ENCODE results near the gene MAGOH. TPM values are rescaled to one million over a fixed set of nuclear protein-coding genes. Genes with fewer than 3 reads are reported as not detected.

The MAGOH gene
- polyA plus RNA-seq, 1 of the 3 experiments (the other 2 are of a cell fraction) = 26.5 TPM

GRCh38 chr1:53182111-53182593, 56.2 kb downstream of the MAGOH start:
- Histone ChIP-seq H3K27me3 (ENCODE audit: insufficient read depth) (no peaks in the 10 kb centered on the region), H3K4me2 (no peak overlapping the region), H3K79me2 (ENCODE audit: insufficient read depth) (no peaks in the 10 kb centered on the region), H3K9me2 (no peaks in the 10 kb centered on the region), H3K27ac (ENCODE audit: low read depth in 2 of 2, low read length in 1 of 2) (no peak overlapping the region), H3K9ac (no peak overlapping the region), H3K4me1 (ENCODE audit: control insufficient read depth in 1 of 2, insufficient read depth in 2 of 2, low read depth in 1 of 2, low read length in 1 of 2) (peaks cover 2 to 7% of the 10 kb centered on the region in 2 experiments; a peak in 2 of 4 replicates), H3F3A (replicated peaks; ENCODE audit: insufficient read depth) (no peaks in the 10 kb centered on the region), H4K20me1 (ENCODE audit: insufficient read depth) (no peaks in the 10 kb centered on the region), H2AFZ (ENCODE audit: low read depth) (no peak overlapping the region), H3K4me3 (ENCODE audit: low read depth in 2 of 2, low read length in 1 of 2) (no peak overlapping the region; a peak in 1 of 4 replicates), H3K9me3 (no peaks in the 10 kb centered on the region), H3K36me3 (replicated peaks in 1 of 2; ENCODE audit: control insufficient read depth in 1 of 2, insufficient read depth in 2 of 2, low read length in 1 of 2) (no peaks in the 10 kb centered on the region)
- ChIA-PET POLR2A (interaction anchor here (1.4 kb wide), 1 partner anchor 37 kb away, joined by 3 read pairs; no protein-coding TSS in a partner anchor), CTCF (interaction anchor here (0.6 to 9.7 kb wide), 41 partner anchors 8 to 481 kb away, joined by 3 to 65 read pairs (median 4); partner anchors contain the start of genes CPT2 and SCP2)
- TF ChIP-seq GATA2 (CRISPR knock-in tag; IDR thresholded peaks at IDR 0.05) (no peak), RAD21 (IDR thresholded peaks at IDR 0.05; ENCODE audit: low read length) (peak; percentile 71), TCF12 (IDR thresholded peaks at IDR 0.05) (no peak), FOXM1 (IDR thresholded peaks at IDR 0.05; ENCODE audit: low read depth) (no peak), RFX5 (IDR thresholded peaks at IDR 0.05; ENCODE audit: low read length) (no peak), SMC3 (IDR thresholded peaks at IDR 0.05; ENCODE audit: low read depth, low read length) (peak; percentile 68), TEAD4 (IDR thresholded peaks at IDR 0.05; ENCODE audit: borderline replicate concordance, insufficient read depth) (peak; percentile 61; the same call in 1 of the 2 replicates), CTCF (IDR thresholded peaks at IDR 0.05) (peak; percentile 86), FOSL2 (IDR thresholded peaks at IDR 0.05; ENCODE audit: borderline replicate concordance, low read depth) (no peak), IRF3 (IDR thresholded peaks at IDR 0.05; ENCODE audit: low read depth, low read length) (no peak), MEF2A (IDR thresholded peaks at IDR 0.05; ENCODE audit: borderline replicate concordance, low read depth) (no peak), NRF1 (IDR thresholded peaks at IDR 0.05; ENCODE audit: low read depth, low read length) (no peak)
- WGBS (ENCODE audit: low lambda C conversion rate) = 29% methylated on average over 16 of the region's 16 CpGs
- peak; percentile 70 for DNase-seq

- WGBS (ENCODE audit: low lambda C conversion rate) = 95% methylated on average over 2 of the region's 5 CpGs
- TF ChIP-seq REST (IDR thresholded peaks at IDR 0.05; ENCODE audit: low read depth, low read length) = no peak
- no peak for TF ChIP-seq CTCF (IDR thresholded peaks at IDR 0.05)
- TF ChIP-seq ELF1 (IDR thresholded peaks at IDR 0.05) = no peak
- no peak for TF ChIP-seq FOSL2 (IDR thresholded peaks at IDR 0.05; ENCODE audit: borderline replicate concordance, low read depth)
- no peak for TF ChIP-seq TEAD4 (IDR thresholded peaks at IDR 0.05; ENCODE audit: borderline replicate concordance, insufficient read depth)
Observed at GRCh38 chr1:53180951-53181350, 57.4 kb downstream of the MAGOH start.

More at GRCh38 chr1:53180951-53181350, 57.4 kb downstream of the MAGOH start:
- Histone ChIP-seq H3K9me2 (no peaks in the 10 kb centered on the region), H3K9ac (no peak overlapping the region), H3K27me3 (ENCODE audit: insufficient read depth) (no peaks in the 10 kb centered on the region), H3K4me3 (ENCODE audit: low read depth in 2 of 2, low read length in 1 of 2) (no peak overlapping the region), H2AFZ (ENCODE audit: low read depth) (no peak overlapping the region), H3K79me2 (ENCODE audit: insufficient read depth) (no peaks in the 10 kb centered on the region), H3K4me1 (ENCODE audit: control insufficient read depth in 1 of 2, insufficient read depth in 2 of 2, low read depth in 1 of 2, low read length in 1 of 2) (peaks cover 7 to 12% of the 10 kb centered on the region in 2 experiments; a peak in 2 of 4 replicates), H3F3A (replicated peaks; ENCODE audit: insufficient read depth) (no peaks in the 10 kb centered on the region), H3K9me3 (no peaks in the 10 kb centered on the region), H3K36me3 (replicated peaks in 1 of 2; ENCODE audit: control insufficient read depth in 1 of 2, insufficient read depth in 2 of 2, low read length in 1 of 2) (no peaks in the 10 kb centered on the region), H4K20me1 (ENCODE audit: insufficient read depth) (no peaks in the 10 kb centered on the region), H3K27ac (ENCODE audit: low read depth in 2 of 2, low read length in 1 of 2) (no peak overlapping the region), H3K4me2 (no peak overlapping the region)
- CTCF ChIA-PET = interaction anchor here (0.9 to 9.7 kb wide), 13 partner anchors 9 to 275 kb away, joined by 3 to 65 read pairs (median 4); partner anchors contain the start of gene CPT2
- no peak for DNase-seq
- POLR2A ChIA-PET = interaction anchor here (1.2 kb wide), 1 partner anchor 478 kb away, joined by 3 read pairs; no protein-coding TSS in a partner anchor
